GM12864 (cell line): ENCODE results near the gene KLC3.

Source experiments
- DNase-seq: peaks from one replicate; pipeline ENCODE4 v3.0.0-alpha.2; 2011; ENCODE audit warnings: low read depth
- H3K4me3 ChIP-seq: 2 replicates; pipeline ENCODE4 v1.5.1; 2011; ENCODE audit warnings: mild to moderate bottlenecking, low read depth, low read length, control low read depth
- TF ChIP-seq, protein P1 (sequence below): IDR thresholded peaks from 2 replicates; pipeline ENCODE4 v1.5.1; 2011; ENCODE audit warnings: low read depth, mild to moderate bottlenecking, moderate library complexity, low read length, control low read depth, inconsistent platforms; ENCODE audit errors: missing control alignments

Gene KLC3

DNA sequence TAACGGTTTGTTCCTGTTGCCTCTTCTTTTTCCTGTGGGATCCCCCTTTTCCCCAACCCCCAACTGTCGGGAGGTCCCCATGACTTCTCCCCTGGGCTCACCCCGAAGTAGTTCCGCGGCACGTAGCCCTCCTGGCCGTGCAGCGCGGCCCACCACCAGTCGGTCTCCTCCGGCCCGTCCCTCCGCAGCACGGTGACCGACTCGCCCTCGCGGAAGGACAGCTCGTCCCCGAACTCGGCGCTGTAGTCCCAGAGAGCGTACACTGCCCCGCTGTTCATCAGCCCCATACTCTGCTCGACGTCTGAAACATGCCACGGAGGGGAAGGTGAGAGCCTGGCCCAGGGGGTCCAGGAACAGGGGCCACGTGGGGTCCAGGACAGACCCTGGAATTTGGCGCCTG lies 41.9 kb downstream of the KLC3 start:
- DNase-seq, result no peak
- H3K4me3 ChIP-seq, result no peak overlapping the region
- TF ChIP-seq, protein P1, sequence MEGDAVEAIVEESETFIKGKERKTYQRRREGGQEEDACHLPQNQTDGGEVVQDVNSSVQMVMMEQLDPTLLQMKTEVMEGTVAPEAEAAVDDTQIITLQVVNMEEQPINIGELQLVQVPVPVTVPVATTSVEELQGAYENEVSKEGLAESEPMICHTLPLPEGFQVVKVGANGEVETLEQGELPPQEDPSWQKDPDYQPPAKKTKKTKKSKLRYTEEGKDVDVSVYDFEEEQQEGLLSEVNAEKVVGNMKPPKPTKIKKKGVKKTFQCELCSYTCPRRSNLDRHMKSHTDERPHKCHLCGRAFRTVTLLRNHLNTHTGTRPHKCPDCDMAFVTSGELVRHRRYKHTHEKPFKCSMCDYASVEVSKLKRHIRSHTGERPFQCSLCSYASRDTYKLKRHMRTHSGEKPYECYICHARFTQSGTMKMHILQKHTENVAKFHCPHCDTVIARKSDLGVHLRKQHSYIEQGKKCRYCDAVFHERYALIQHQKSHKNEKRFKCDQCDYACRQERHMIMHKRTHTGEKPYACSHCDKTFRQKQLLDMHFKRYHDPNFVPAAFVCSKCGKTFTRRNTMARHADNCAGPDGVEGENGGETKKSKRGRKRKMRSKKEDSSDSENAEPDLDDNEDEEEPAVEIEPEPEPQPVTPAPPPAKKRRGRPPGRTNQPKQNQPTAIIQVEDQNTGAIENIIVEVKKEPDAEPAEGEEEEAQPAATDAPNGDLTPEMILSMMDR, result no peak

DNA sequence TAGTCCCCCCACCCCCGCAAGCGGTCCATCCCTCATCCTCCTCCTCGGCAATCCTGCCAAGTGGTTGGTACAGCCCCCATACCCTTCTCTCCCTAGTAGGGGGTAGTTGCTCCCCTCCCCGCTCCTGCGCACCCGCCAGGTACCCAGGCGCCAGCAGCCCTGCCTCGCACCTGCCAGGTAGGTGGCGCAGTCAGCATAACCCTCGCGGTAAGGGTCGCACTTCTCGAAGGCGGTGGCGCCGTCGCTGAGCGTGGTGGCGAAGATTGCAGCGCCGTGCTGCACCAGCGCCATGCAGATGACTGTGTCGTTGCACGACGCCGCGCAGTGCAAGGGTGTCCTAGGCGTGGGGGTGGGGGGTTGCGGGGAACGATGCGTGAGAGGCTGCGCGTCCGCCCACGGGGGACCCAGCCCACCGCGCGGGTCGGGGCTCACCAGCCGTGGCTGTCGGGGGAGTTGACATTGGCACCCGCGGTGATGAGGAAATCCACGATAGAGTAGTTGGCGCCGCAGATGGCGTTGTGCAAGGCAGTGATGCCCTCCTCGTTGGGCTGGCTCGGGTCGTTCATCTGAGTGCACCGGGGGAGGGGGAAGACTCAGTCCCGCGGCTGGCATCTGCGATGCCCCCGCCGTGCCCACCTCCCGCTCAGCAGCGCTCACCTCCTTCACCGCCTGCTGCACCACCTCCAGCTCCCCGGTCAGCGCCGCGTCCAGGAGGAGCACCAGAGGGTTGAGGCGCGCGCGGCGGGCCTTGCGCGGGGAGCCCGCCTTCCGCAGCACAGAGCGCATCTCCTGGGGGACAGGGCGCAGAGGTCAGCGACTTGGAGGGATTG lies 45.1 kb downstream of the KLC3 start:
- TF ChIP-seq, protein P1, result no peak
- DNase-seq, result no peak
- H3K4me3 ChIP-seq, result no peak overlapping the region

DNA sequence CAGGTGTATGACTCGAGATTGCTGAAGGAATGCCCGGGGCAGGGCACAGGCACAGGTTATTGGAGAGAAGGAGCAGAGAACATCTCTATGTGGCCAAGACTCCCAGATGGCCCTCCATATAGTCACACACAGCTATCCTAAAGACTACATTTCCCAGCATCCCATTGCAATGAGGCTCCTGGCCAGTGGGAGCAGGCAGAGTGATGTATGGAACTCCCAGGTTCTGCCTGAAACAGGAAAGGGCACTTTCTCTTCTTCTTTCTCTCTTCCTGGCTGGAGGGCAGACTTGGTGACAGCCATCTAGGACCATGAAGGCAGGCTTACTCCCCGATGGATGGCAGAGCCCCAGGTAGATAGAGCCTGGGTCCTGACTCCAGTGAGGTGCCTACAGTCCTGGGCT lies 50.8 kb downstream of the KLC3 start:
- TF ChIP-seq, protein P1, result no peak
- DNase-seq, result no peak
- H3K4me3 ChIP-seq, result no peak overlapping the region

DNA sequence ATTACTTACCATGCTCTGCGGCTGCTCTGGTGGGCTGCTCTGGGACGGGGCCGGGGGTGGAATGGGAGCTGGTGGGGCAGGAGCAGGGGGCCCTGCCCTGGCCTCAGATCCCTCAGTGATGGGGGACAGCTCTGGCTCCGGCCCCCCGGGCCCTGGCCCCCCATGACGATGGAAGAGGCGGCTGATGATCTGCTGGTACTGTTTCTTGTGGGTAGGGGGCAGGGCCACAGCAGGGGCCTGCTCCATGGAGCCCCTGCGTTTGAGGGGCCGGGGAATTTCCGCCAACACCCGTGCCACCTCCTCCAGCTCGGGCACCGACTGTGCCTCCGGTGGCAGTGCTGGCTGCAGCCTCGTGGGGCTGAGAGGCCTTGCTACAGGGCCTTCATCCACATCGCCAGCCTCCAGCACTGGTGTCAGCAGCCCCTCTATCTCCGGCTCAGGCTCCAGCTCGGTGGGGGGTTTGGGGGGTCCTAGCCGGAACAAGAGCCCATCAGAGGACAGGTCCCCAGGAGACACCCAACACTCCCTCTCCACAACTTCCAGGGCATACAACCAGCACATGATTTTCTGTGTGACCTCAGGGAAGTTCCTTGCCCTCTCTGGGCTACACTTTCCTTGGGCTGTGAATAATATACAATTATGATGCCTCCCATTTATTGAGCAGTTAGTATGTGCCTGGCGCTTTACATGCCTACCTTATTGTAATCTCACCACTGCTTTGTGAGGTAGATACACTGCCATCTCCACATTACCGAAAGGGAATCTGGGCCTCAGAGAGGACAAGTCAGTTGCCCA lies 51.5 kb downstream of the KLC3 start:
- DNase-seq, result no peak
- H3K4me3 ChIP-seq, result no peak overlapping the region
- TF ChIP-seq, protein P1, result no peak

DNA sequence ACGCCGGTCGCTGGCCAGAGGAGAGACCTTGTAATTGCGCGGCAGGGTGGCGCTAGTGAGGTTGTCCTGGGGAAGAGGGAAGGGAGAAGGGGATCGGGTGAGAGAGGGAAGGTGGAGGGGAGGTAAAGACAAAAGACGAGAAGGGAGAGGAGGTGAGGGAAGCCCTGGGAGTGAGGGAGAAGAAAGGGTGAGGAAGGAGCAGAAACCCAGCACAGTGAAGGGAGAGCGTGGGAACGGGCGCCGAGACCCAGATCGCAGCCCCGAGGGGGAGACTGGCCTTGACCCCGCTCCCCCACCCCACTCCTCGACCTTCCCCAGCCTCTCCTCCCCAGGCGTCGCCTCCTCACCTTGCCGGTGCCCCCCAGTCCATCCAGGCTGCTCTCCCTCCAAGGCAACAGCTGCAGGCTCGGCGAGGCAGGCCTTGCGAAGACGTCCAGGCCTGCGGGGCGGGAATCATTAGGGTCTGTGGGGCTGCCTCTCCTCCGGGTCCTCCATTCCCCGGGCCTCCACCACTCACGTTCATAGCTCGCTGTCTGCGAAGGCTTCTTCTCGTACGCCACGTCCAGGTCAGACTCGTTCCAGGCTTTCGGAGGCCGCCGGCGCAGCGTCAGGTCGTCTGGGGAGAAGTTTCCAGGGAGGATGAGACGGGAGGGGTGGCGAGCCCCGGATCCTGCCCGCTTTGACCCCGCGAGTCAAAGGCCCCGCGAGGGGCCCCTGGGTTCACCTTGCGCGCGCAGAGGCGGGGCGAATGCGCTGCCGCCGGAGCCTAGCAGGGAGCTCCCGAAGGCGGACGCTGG lies 55.5 kb downstream of the KLC3 start:
- TF ChIP-seq, protein P1, result no peak
- no peak for DNase-seq
- no peak overlapping the region for H3K4me3 ChIP-seq

DNA sequence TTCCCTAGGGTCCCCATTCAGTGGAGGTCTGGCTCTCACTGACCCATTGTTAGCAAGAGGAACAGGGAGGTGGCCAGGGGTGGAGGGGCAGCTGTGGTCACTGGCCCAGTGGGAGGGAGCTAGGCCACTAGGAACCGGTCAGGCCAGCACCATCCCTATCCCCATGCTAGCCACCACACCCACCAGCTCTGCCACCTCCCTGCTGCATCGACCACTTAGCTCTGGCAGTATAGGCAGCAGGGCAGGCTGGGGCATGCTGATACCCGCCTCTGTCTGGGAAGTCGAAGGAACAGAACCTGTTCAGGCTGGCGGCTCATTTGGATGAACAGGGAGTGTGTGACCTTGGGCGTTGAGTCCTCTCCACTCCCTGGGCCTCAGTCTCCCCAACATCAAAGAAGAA lies 59.6 kb downstream of the KLC3 start:
- DNase-seq, result no peak
- no peak overlapping the region for H3K4me3 ChIP-seq
- TF ChIP-seq, protein P1, result no peak
